IMR-90 (cell line): Measurements from ENCODE around the gene IRX3. TPM values are rescaled to one million over a fixed set of nuclear protein-coding genes. Genes with fewer than 3 reads are reported as not detected.

Experiments
- ATAC-seq: fragments of 200-7000 bp; cut with Tn5 transposase; 2 replicates; pipeline ENCODE4 v1.9.1; 2020; ENCODE audit warnings: low read depth, mild to moderate bottlenecking, moderate library complexity
- BruUV-seq: library from RNA; stranded (reverse); fragments of 400-500 nt; replicated peaks from 2 replicates; lab custom pipeline; 2021; lab: Mats Ljungman, UMichigan
- CTCF ChIA-PET: fragments of 300-600 bp; formaldehyde crosslinking; extraction: SDS; loops from one replicate; lab custom pipeline; 2021; ENCODE audit warnings: antibody characterized with exemption; lab: Yijun Ruan, JAX
- POLR2A ChIA-PET: fragments of 300-600 bp; sonication (Branson Sonifier 250); formaldehyde crosslinking; loops from one replicate; lab custom pipeline; 2022; ENCODE audit warnings: antibody characterized with exemption; ENCODE audit not compliant: unreplicated experiment; lab: Charles Lee
- DNase-seq: peaks from one replicate; pipeline ENCODE4 v3.0.0; 2013
- H2AFZ ChIP-seq: replicated peaks from 2 replicates; pipeline ENCODE3; 2013; ENCODE audit warnings: low read length, mild to moderate bottlenecking; ENCODE audit not compliant: poor library complexity
- H2AK5ac ChIP-seq: 2 replicates; pipeline ENCODE4 v1.6.1; 2013; ENCODE audit warnings: low read depth, low read length, inconsistent platforms
- H2AK9ac ChIP-seq: replicated peaks from 2 replicates; pipeline ENCODE3; 2013; ENCODE audit warnings: mild to moderate bottlenecking, low read depth, low read length, moderate library complexity; ENCODE audit not compliant: poor library complexity
- H2BK120ac ChIP-seq: 2 replicates; pipeline ENCODE4 v1.6.1; 2013; ENCODE audit warnings: low read depth, low read length, inconsistent platforms
- H2BK15ac ChIP-seq: 3 replicates; pipeline ENCODE4 v1.6.1; 2013; ENCODE audit warnings: low read depth, low read length, inconsistent platforms
- H2BK20ac ChIP-seq: 2 replicates; pipeline ENCODE4 v1.6.1; 2013; ENCODE audit warnings: low read depth, mild to moderate bottlenecking, inconsistent platforms, low read length, moderate library complexity
- H2BK5ac ChIP-seq: 2 replicates; pipeline ENCODE4 v1.6.1; 2013; ENCODE audit warnings: mild to moderate bottlenecking, low read depth, low read length, inconsistent platforms; ENCODE audit not compliant: poor library complexity, severe bottlenecking
- H3K14ac ChIP-seq: replicated peaks from 2 replicates; pipeline ENCODE4 v1.6.1; 2013; ENCODE audit warnings: low read depth, low read length, inconsistent platforms
- H3K18ac ChIP-seq: 2 replicates; pipeline ENCODE4 v1.6.1; 2013; ENCODE audit warnings: low read depth, low read length, control low read depth
- H3K23ac ChIP-seq: 2 replicates; pipeline ENCODE4 v1.6.1; 2013; ENCODE audit warnings: low read depth, low read length, inconsistent platforms
- H3K27ac ChIP-seq: 2 replicates; pipeline ENCODE4 v1.5.1; 2013; ENCODE audit warnings: mild to moderate bottlenecking, control low read depth, low read length; ENCODE audit not compliant: insufficient read depth
- H3K27me3 ChIP-seq: 2 replicates; pipeline ENCODE4 v1.6.1; 2013; ENCODE audit warnings: low read length; ENCODE audit not compliant: control insufficient read depth, insufficient read depth
- H3K36me3 ChIP-seq: 2 replicates; pipeline ENCODE4 v1.6.1; 2013; ENCODE audit warnings: low read length, mixed read lengths; ENCODE audit not compliant: control insufficient read depth, insufficient read depth
- H3K4ac ChIP-seq: 2 replicates; pipeline ENCODE4 v1.6.1; 2013; ENCODE audit warnings: low read depth, low read length, inconsistent platforms
- H3K4me1 ChIP-seq: 2 replicates; pipeline ENCODE4 v1.6.1; 2013; ENCODE audit warnings: low read length, mixed read lengths; ENCODE audit not compliant: control insufficient read depth, insufficient read depth
- H3K4me2 ChIP-seq: 2 replicates; pipeline ENCODE4 v1.6.1; 2013; ENCODE audit warnings: low read depth, mild to moderate bottlenecking, control low read depth, low read length, moderate library complexity
- H3K4me3 ChIP-seq: 2 replicates; pipeline ENCODE4 v1.5.1; 2013; ENCODE audit warnings: low read depth, mild to moderate bottlenecking, control low read depth, low read length, moderate library complexity; ENCODE audit not compliant: insufficient read depth
- H3K56ac ChIP-seq: 2 replicates; pipeline ENCODE4 v1.6.1; 2013; ENCODE audit warnings: low read length, inconsistent platforms; ENCODE audit not compliant: insufficient read depth; ENCODE audit errors: extremely low read depth
- H3K79me1 ChIP-seq, 2 experiments: 2 replicates each; pipeline ENCODE4 v1.6.1; 2013; ENCODE audit warnings: low read length in 2 of 2, inconsistent platforms in 1 of 2, low read depth in 1 of 2
- H3K9ac ChIP-seq: 2 replicates; pipeline ENCODE4 v1.6.1; 2013; ENCODE audit warnings: low read depth, low read length, control low read depth
- H3K9me1 ChIP-seq: 2 replicates; pipeline ENCODE4 v1.6.1; 2013; ENCODE audit warnings: low read length, inconsistent platforms; ENCODE audit not compliant: insufficient read depth
- H3K9me3 ChIP-seq: 2 replicates; pipeline ENCODE4 v1.6.1; 2013; ENCODE audit warnings: low read length; ENCODE audit not compliant: control insufficient read depth, insufficient read depth
- H4K20me1 ChIP-seq: 2 replicates; pipeline ENCODE4 v1.6.1; 2013; ENCODE audit warnings: low read length, inconsistent platforms; ENCODE audit not compliant: insufficient read depth
- H4K5ac ChIP-seq: 2 replicates; pipeline ENCODE4 v1.6.1; 2013; ENCODE audit warnings: mild to moderate bottlenecking, low read depth, low read length, control low read depth
- H4K8ac ChIP-seq, 2 experiments: 2 replicates each; pipeline ENCODE4 v1.6.1; 2013; ENCODE audit warnings: low read depth in 2 of 2, low read length in 2 of 2, control low read depth in 1 of 2, inconsistent platforms in 1 of 2
- H4K91ac ChIP-seq: 2 replicates; pipeline ENCODE4 v1.6.1; 2013; ENCODE audit warnings: low read depth, low read length, inconsistent platforms; ENCODE audit not compliant: insufficient read depth
- BHLHE40 ChIP-seq: fragments of 150-350 bp; IDR thresholded peaks from 2 replicates; pipeline ENCODE4 v1.6.1; 2016; ENCODE audit warnings: mild to moderate bottlenecking, low read depth, low read length
- CEBPB ChIP-seq: IDR thresholded peaks from 2 replicates; pipeline ENCODE4 v1.6.1; 2012; ENCODE audit warnings: low read depth, low read length, improper control_type of control experiment
- CHD1 ChIP-seq: IDR thresholded peaks from 2 replicates; pipeline ENCODE4 v1.6.1; 2012; ENCODE audit warnings: low read depth, low read length, improper control_type of control experiment
- MAFK ChIP-seq: IDR thresholded peaks from 2 replicates; pipeline ENCODE4 v1.6.1; 2012; ENCODE audit warnings: low read depth, low read length, improper control_type of control experiment
- MAZ ChIP-seq: IDR thresholded peaks from 2 replicates; pipeline ENCODE4 v1.6.1; 2012; ENCODE audit warnings: low read depth, mild to moderate bottlenecking, low read length, improper control_type of control experiment, moderate library complexity, borderline replicate concordance
- MXI1 ChIP-seq: IDR thresholded peaks from 2 replicates; pipeline ENCODE4 v1.6.1; 2012; ENCODE audit warnings: low read depth, mild to moderate bottlenecking, low read length, moderate library complexity, borderline replicate concordance
- NFE2L2 ChIP-seq: fragments of 150-350 bp; IDR thresholded peaks from 2 replicates; pipeline ENCODE4 v1.6.1; 2016; ENCODE audit warnings: low read depth, mild to moderate bottlenecking, low read length
- RAD21 ChIP-seq: IDR thresholded peaks from 2 replicates; pipeline ENCODE4 v1.6.1; 2012; ENCODE audit warnings: low read length, improper control_type of control experiment
- RCOR1 ChIP-seq: IDR thresholded peaks from 2 replicates; pipeline ENCODE4 v1.6.1; 2012; ENCODE audit warnings: mild to moderate bottlenecking, low read length, improper control_type of control experiment; ENCODE audit not compliant: insufficient replicate concordance
- SMC3 ChIP-seq: fragments of 150-350 bp; IDR thresholded peaks from 2 replicates; pipeline ENCODE4 v1.6.1; 2016; ENCODE audit warnings: low read depth, mild to moderate bottlenecking, antibody characterized with exemption, low read length, moderate library complexity
- WGBS, 2 experiments: methylation state at CpG; one replicate each; pipeline versions ENCODE4 v1.1.5 to v1.1.7; 2013; ENCODE audit warnings: missing lambda C conversion rate in 2 of 2; ENCODE audit not compliant: insufficient read length in 1 of 2; ENCODE audit errors: extremely low coverage in 2 of 2; 5-methylcytosine and 5-hydroxymethylcytosine counted together
- dilution Hi-C: fragments of 300-500 bp; cut with HindIII; formaldehyde crosslinking; loops from one replicate; pipeline ENCODE4 v1.14.3; 2018; ENCODE audit warnings: low sequenced_read_pairs; ENCODE audit not compliant: unreplicated experiment
- in situ Hi-C: fragments of 300-500 bp; cut with MboI; formaldehyde crosslinking; loops from 3 replicates; pipeline ENCODE4 v1.14.3; 2019; ENCODE audit warnings: low sequenced_read_pairs, inconsistent platforms, mixed read lengths
- intact Hi-C: fragments of 100-400 bp; cut with micrococcal nuclease; formaldehyde crosslinking; loops from 2 replicates; pipeline ENCODE4 v1.10.0; 2022
- polyA plus RNA-seq, 3 experiments: library from polyadenylated mRNA; depleted of rRNA; stranded (reverse); fragments of >200 nt; gene quantifications; 2 replicates each; pipeline ENCODE4 v1.2.3, GENCODE V29; 2012; ENCODE audit warnings: low replicate concordance in 1 of 3
- total RNA-seq: library from RNA; depleted of rRNA; stranded (reverse); fragments of >200 nt; gene quantifications from 2 replicates; pipeline ENCODE4 v1.2.3, GENCODE V29; 2012

Gene IRX3
- total and polyA plus RNA-seq, 2 of the 4 experiments (the other 2 are of a cell fraction): not detected

DNA sequence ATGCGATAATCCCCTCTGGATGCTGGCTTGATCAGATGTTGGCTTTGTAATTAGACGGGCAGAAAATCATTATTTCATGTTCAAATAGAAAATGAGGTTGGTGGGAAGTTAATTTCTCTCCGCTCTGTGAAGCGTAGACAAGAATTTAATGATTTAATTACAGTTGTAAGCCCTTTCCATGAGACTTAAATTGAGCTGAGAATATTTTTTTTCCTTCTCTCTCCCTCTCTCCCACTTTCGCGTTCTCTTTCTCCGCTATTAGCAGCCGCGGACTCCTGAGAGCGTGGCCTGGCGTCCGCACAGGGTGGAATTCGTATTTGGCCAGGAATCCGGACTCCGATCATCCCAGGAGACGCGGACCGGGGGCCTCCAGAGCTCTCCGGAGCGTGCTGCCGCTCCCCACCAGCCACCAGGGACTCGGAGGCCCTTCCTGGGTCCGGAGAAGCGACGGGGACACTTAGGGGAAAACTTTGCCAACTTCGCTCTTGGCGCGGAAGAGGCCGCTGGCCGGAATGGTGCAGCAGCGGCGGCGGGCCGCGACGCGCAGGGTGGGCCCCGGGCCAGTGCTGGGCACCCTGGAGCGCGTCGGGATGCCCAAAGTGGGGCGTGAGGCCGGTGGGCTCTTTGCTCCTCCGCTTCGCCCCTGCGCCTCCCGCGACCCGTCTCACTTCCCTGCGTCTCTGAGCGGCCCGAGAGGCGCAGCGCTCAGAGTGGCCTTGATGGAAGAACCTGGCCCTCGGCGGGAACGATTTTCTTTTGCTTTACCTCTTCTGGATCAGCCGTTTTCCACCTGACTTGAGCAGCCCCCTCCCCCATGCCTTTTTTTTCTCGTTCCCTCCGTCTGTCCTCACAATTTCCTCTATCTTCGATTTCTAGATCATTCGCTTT, 3.6 kb upstream of the IRX3 start:
- WGBS, 2 experiments: 4% methylated on average over 18 of the region's 62 CpGs; no CpG with 5 or more reads in 1 of the 2 experiments
- Histone ChIP-seq H2BK5ac (no peak overlapping the region), H3K9me1 (no peaks in the 10 kb centered on the region), H3K18ac (no peak overlapping the region), H3K4ac (no peak overlapping the region), H2AK5ac (no peak overlapping the region), H3K27ac (no peak overlapping the region), H3K4me2 (no peak overlapping the region), H3K27me3 (peaks cover 79% of the 10 kb centered on the region), H2AFZ (no peak overlapping the region), H3K4me3 (no peak overlapping the region), H3K79me1 (no peaks in the 10 kb centered on the region), H4K8ac (no peak overlapping the region), H2BK120ac (no peak overlapping the region), H3K14ac (no peak overlapping the region), H2AK9ac (no peak overlapping the region), H4K91ac (no peak overlapping the region), H3K23ac (no peak overlapping the region; the same call in 1 of the 2 replicates), H3K9me3 (peaks cover 17% of the 10 kb centered on the region), H2BK15ac (no peak overlapping the region), H3K4me1 (peaks cover 2% of the 10 kb centered on the region; the same call in 1 of the 2 replicates), H2BK20ac (no peak overlapping the region), H4K20me1 (no peaks in the 10 kb centered on the region), H3K36me3 (no peaks in the 10 kb centered on the region), H3K9ac (no peak overlapping the region), H3K56ac (no peak overlapping the region), H4K5ac (no peak overlapping the region)
- intact Hi-C loops: loop anchor here (10.0 kb wide), 4 partner anchors 345 to 735 kb away; partner anchors contain the start of gene IRX5
- no TSS peak for BruUV-seq
- no peak for ATAC-seq
- ChIA-PET POLR2A (no interaction called here), CTCF (no interaction called here)
- TF ChIP-seq BHLHE40 (no peak), MAZ (no peak), RCOR1 (no peak), CHD1 (no peak), RAD21 (no peak), SMC3 (no peak), MAFK (no peak), CEBPB (no peak), NFE2L2 (no peak), MXI1 (no peak)
- dilution Hi-C loops: no loop called here
- in situ Hi-C loops: loop anchor here (10.0 to 25.0 kb wide), 3 partner anchors 528 to 735 kb away; partner anchors contain the start of gene IRX5
- no peak for DNase-seq
